IPS-NIHi7 (cell line): ENCODE measurements around the gene MOV10L1.
"Not testable (repeated sequence)": the region's sequence is repeated elsewhere in the genome, so short reads cannot be mapped to it uniquely, and the experiment has no call there.

Experiments used
- DNase-seq: peaks from one replicate; pipeline ENCODE4 v3.0.0; 2012; ENCODE audit warnings: mixed read lengths; ENCODE audit errors: extremely low spot score

Gene MOV10L1

GRCh38 chr22:50078246-50078645 is 11.6 kb upstream of the MOV10L1 start:
- DNase-seq = no peak

GRCh38 chr22:50078761-50079160 is 11.0 kb upstream of the MOV10L1 start:
- DNase-seq = no peak

GRCh38 chr22:50080077-50080465 is 9.7 kb upstream of the MOV10L1 start:
- no peak for DNase-seq

DNA sequence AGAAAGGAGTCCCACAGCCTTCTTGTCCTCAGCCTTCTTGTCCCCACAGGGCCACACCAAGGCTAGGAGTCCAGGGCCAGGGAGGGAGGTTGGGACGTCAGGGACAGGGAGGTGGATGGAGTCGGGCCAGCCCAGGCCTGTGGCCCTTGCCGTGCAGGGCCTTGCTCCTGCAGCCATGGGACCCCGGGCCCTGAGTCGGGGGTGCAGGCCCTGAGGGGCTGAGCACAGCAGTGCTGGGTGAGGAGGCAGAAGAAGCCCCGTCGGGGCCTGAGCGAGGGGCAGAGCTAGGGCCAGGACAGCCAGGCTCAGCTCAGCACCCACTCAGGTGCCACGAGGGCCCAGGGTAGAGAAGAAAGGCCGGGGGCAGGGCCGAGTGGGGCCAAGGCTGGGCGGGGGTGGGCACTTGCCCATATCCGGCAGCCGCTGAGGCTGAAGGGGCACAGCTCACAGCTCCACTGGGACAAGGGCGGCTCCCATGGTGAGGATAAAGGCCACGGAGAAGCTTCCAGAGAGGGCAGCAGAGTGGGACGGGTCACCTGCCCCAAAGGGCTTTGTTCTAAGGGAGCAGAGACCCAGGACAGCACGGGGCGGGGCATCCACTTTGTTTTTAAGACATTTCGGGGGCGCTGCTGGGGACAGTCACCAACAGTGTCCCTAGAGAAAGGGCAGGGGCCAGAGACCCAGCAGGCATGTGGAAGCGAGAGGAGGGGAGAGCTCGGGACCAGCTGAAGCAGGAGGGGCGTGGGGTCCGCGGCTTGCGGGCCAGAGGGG is 8.2 kb upstream of the MOV10L1 start:
- DNase-seq = peak; percentile 7

DNA sequence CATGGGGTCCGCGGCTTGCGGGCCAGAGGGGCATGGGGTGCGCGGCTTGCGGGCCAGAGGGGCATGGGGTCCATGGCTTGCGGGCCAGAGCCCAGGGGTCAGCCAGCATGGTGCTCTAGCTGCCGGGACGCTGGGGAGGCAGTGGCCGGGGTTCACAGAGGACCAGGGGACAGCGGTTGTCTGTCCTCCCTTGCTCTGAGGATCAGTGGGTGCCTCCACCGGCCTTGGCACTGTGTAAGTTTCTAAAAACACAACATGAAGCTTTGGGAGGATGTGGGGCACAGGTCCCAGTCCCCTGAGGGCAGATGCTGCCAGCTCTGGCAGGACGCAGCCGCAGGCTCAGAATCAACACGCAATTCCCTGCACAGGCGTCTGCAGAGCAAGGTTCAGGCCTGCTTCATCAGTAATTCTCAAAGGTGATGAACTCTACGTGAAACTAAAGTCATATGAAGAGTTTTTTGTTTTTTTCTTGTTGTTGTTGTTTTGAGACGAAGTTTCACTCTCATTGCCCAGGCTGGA is 7.5 kb upstream of the MOV10L1 start:
- no peak for DNase-seq

DNA sequence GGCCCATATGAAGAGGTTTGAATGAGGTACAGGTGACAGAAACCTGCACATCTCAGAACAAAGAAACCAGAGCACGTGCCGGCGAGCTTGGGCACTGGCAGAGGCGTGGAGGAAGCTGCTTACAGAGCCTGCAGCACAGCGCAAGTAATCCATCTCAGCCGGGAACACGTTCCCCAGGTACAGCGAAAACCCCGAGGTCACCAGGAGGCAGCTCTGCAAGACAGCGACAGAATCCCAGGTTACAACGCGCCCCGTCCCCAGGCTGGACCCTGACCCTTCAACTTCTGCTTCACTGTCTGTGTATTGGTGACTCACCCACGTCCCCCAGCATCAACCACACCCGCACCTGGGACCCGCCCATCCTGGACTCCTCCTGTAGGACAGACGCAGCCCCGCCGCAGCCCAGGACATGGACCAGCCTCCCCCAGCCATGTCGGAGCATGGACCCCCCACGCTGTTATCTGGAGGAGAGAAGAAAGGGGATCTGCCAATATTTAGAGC is 6.8 kb upstream of the MOV10L1 start:
- DNase-seq = peak; percentile 10

- DNase-seq = peak; percentile 10
These were observed 6.2 kb upstream of the MOV10L1 start for GRCh38 chr22:50083462-50084079.

- peak; percentile 10 for DNase-seq
These were observed 5.7 kb upstream of the MOV10L1 start for GRCh38 chr22:50084080-50084477.

GRCh38 chr22:50084614-50085021 is 5.2 kb upstream of the MOV10L1 start:
- peak; percentile 12 for DNase-seq

DNA sequence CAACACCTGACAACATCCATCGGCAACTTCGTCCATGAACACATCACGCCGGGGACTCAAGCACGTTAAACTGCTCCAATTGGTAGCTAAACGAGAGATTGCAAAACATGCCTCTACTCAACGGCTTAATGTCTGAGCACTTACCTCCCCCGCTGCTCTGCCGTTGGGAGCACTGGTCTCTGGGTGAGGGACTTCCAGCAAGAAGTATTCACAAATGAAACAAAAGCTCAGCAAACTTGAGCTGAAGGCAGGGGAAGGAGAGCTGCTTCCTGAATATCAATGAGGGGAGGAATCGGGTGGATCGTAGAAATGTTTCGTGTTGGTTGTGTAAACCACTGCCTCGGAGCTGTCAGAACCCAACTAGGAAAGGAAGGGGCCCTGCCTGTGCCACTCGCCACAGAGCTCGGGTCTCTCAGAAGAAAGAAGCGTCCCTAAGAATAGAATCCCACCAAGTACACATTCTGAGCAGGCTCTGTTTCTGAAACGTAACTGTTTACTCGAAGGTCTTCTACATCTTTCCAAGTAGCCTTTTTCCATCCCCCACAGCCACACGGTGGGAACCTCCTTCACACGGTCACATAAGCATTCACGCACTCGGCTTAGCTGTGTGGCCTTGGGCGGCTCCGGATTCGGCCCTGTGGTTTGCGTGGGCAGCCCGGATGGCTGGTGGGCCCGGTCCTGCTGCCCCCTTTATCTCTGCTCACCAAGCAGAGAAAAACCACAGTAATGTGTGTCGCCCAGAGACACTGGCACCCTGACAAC is 4.4 kb upstream of the MOV10L1 start, which contains the start of gene MLC1:
Gene MLC1 (minus strand): TSS at position 216 of the 762 bp plus-strand sequence. CDS start 524 bp downstream, outside the sequence.
- peak; percentile 29 for DNase-seq

GRCh38 chr22:50086526-50086925 is 3.3 kb upstream of the MOV10L1 start:
- no peak for DNase-seq

GRCh38 chr22:50086975-50087374 is 2.8 kb upstream of the MOV10L1 start:
- not testable (repeated sequence) for DNase-seq

DNA sequence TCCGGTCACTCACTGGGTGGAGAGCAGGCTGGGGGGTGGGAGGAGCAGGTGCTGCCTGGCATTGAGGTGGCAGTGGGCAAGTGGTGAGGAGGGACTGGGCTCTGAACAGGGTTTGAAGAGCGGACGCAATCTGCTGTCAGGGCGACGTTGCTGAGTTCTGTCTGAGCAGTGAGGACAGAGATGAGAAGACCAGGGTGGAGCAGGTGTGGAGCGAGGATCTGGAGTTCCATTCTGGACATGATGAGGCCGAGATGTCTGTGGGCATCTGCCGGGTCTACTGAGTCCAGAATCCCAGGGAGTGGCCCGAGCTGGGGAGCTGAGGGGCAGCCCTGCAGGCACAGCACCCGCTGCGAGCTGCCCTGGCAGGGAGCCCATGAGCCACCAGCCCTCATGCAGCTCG is 2.2 kb upstream of the MOV10L1 start:
- no peak for DNase-seq

DNA sequence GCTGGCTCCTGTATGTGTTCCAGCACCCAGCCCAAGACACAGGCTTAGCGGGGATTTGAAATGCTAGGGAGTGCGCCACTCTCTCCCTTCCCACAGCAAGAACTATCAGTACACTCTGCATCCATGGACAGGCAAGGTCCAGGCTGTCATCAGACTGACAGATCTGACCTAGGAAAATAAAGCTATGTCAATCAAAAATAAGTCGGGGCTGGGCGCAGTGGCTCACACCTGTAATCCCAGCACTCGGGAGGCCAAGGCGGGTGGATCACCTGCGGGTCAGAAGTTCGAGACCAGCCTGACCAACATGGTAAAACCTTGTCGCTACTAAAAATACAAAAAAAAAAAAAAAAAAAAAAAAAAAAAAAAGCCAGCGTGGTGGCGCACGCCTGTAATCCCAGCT is 1.7 kb upstream of the MOV10L1 start:
- DNase-seq = no peak

DNA sequence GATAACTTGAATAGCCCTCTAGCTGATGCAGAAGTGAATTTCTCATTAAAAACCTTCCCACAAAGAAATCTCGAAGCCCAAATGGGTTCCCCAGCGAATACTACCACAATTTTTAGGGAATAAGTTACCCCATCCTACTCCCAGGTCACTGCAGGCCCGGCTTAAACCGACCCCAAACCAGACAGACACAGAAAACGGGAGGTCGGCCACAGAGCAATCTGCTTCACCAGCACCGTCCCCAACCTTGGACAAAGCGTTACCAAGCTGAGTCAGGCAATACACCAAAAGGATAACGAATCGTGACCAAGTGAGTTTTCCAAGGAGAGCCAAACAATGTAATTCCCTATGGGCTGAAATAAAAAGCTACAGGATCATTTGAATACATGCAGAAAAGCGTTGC is 575 bp upstream of the MOV10L1 start:
- DNase-seq = no peak

DNA sequence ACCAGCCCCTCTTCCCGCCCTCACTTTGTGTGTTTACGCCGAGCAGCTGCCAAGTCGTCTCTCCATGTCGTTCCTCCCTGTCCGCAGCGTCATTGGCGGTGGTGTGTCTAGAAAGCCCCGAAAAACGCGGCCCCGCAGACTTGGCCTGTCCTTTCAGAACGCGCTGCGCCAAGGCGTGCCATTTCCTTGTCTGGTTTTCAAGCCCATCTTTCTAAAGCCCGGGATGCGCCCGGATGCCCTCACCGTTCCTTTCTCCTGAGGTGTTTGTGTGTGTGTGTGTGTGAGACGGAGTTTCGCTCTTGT is 557 bp downstream of the MOV10L1 start:
- DNase-seq = no peak

DNA sequence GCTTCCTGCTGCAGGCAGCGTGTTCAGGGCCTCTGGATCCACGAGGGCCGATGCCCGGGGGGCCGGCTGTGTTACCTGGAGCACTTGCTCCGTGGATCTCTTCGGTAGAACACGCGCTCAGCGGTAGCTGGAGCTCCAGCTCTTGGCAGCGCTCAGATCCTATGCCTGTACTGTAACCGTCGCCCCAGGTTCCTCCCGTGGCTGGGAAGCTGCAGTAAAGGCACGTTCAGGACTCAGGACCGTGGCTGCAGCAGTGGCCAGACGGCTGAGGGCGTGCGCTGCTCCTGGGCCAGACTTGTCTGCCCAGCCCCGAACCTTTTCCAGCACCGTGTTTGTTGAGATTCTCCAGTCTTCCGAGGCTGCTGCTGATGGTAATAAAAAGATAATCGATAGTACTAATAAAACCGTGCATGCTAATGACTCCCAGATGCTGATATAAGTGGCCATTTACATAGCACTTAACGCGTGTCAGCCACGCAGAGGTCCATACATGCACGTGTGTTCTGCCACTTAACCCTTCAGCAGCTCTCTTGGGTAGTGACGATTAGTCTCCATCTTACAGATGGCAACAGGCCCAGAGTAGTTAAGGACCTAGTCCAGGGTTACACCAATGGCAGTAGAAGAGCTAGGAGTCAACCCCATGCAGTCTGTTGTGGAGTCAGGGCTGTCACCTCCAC is 1.4 kb downstream of the MOV10L1 start:
- DNase-seq = no peak

GRCh38 chr22:50092342-50092741 is 2.5 kb downstream of the MOV10L1 start:
- no peak for DNase-seq

DNA sequence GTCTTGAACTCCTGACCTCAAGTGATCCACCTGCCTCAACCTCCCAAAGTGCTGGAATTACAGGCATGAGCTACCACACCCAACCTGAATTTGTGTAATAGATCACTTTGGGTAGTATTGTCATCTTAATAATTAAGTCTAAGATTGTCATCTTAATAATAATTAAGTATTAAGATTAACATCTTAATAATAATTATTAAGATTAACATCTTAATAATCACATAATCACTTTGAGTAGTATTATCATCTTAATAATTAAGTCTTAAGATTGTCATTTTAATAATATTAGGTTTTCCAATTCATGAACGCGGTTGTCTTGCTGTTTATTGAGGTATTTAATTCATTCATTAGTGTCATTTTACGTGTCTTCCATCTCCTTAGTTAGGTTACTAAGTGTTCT is 8.2 kb downstream of the MOV10L1 start:
- no peak for DNase-seq

DNA sequence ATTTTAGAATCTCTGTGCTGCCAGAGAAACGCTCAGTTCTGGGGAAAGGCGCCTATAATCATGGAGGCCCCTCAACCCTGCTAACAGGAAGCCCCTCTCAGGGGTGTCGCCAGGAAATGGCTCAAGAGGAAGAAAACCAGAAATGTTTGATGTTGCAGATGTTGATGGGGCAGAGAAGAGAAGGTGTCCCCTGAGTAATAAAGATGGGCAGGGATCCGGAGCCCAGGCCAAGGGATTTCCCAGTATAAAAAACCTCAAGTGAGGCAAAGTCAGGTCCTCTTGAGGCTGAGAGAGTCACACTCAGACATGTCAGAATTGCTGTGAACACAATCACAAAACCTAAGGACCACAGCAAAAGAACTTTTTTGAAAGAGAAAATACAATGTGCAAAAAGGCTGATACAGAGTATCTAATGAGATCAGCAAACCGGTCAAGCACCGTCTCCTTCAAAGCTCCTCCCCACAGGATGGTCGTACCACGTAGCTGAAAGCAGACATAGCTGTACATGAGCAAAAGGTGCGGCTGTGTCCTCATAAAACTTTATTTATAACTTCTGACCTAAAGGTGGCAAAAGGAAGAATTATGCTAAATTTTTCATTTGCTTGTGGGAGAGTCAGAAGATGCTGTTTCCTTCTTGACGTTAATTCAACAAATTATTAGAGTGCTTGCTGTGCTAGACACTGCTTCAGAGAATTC is 12.2 kb downstream of the MOV10L1 start:
- DNase-seq = no peak

DNA sequence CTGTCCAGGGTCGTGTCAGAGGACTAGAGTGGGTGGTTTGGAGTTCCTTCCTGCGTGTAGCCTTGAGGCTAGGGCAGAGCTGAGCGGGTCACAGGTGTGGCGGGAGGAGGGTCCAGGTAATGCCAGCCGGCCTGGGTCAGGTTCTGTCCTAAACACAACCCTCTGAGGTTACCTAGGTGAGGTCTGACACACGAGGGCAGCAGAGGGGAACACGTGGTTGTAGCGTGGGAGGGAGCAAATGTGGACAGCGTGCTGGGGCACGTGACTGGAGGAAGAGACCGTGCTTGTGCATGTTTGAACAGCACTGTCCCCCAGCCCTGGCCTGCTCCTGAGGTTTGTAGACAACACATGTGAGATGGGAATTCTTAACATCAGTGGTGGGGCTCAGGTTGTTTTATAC is 13.1 kb downstream of the MOV10L1 start:
- peak; percentile 63 for DNase-seq
